K562 (cell line): ENCODE data around the gene MECR. TPM values are rescaled to one million over a fixed set of nuclear protein-coding genes. Genes with fewer than 3 reads are reported as not detected.

Experiments
- ARNT ChIP-seq, 2 experiments: fragments of 450-650 bp; IDR thresholded peaks; 2 replicates each; pipeline ENCODE4 v1.6.1; 2016; ENCODE audit warnings: mild to moderate bottlenecking in 1 of 2
- BACH1 ChIP-seq: fragments of 200-800 bp; sonication (Bioruptor generic); IDR thresholded peaks from 2 replicates; pipeline ENCODE4 v1.6.1; 2016; ENCODE audit warnings: missing genetic modification characterization, missing compliant biosample characterization
- BHLHE40 ChIP-seq: IDR thresholded peaks from 2 replicates; pipeline ENCODE4 v1.6.1; 2011; ENCODE audit warnings: low read length, improper control_type of control experiment
- DPF2 ChIP-seq: fragments of 450-650 bp; IDR thresholded peaks from 2 replicates; pipeline ENCODE4 v1.6.1; 2016
- EHMT2 ChIP-seq: fragments of 450-650 bp; IDR thresholded peaks from 2 replicates; pipeline ENCODE4 v1.6.1; 2018; ENCODE audit warnings: antibody characterized with exemption
- ELF2 ChIP-seq: fragments of 250-450 bp; sonication (Bioruptor Pico); IDR thresholded peaks from 2 replicates; pipeline ENCODE4 v1.5.0; 2021; ENCODE audit warnings: mild to moderate bottlenecking
- EP300 ChIP-seq: IDR thresholded peaks from 2 replicates; pipeline ENCODE4 v1.6.1; 2012; ENCODE audit warnings: low read length, improper control_type of control experiment
- FOSL1 ChIP-seq: fragments of 200-800 bp; sonication (Bioruptor generic); conservative IDR thresholded peaks from 2 replicates; pipeline ENCODE4 v1.6.1; 2016; ENCODE audit warnings: missing genetic modification characterization, missing compliant biosample characterization
- FOXJ2 ChIP-seq: fragments of 200-800 bp; sonication (Bioruptor generic); IDR thresholded peaks from 2 replicates; pipeline ENCODE4 v1.6.1; 2016; ENCODE audit warnings: missing genetic modification characterization, missing compliant biosample characterization
- HDAC1 ChIP-seq, 2 experiments: fragments of 450-650 bp; IDR thresholded peaks; 2 replicates each; pipeline ENCODE4 v1.6.1; 2016 to 2017; ENCODE audit warnings: inconsistent platforms in 1 of 2, mild to moderate bottlenecking in 1 of 2, moderate library complexity in 1 of 2
- KHSRP ChIP-seq: fragments of 450-650 bp; IDR thresholded peaks from 2 replicates; pipeline ENCODE4 v1.6.1; 2017
- L3MBTL2 ChIP-seq: fragments of 450-650 bp; IDR thresholded peaks from 2 replicates; pipeline ENCODE4 v1.6.1; 2016; ENCODE audit warnings: mild to moderate bottlenecking, moderate library complexity
- MTA2 ChIP-seq: fragments of 450-650 bp; IDR thresholded peaks from 2 replicates; pipeline ENCODE4 v1.6.1; 2016; ENCODE audit warnings: low read depth
- MTA3 ChIP-seq: fragments of 450-650 bp; formaldehyde crosslinking; IDR thresholded peaks from 2 replicates; pipeline ENCODE4 v1.6.1; 2017; ENCODE audit warnings: mild to moderate bottlenecking, borderline replicate concordance
- NCOA2 ChIP-seq, 2 experiments: fragments of 450-650 bp; IDR thresholded peaks; 2 replicates each; pipeline ENCODE4 v1.6.1; 2018; ENCODE audit warnings: mild to moderate bottlenecking in 2 of 2, moderate library complexity in 1 of 2; ENCODE audit not compliant: partially characterized antibody in 2 of 2
- NCOR1 ChIP-seq: fragments of 450-650 bp; IDR thresholded peaks from 2 replicates; pipeline ENCODE4 v1.6.1; 2016; ENCODE audit warnings: mild to moderate bottlenecking, moderate library complexity
- TAL1 ChIP-seq: fragments of 450-650 bp; IDR thresholded peaks from 2 replicates; pipeline ENCODE4 v1.6.1; 2016; ENCODE audit warnings: mild to moderate bottlenecking
- TBL1XR1 ChIP-seq, 2 experiments: IDR thresholded peaks; 2 replicates each; pipeline ENCODE4 v1.6.1; 2012; ENCODE audit warnings: improper control_type of control experiment in 2 of 2, low read length in 2 of 2, mild to moderate bottlenecking in 1 of 2
- polyA plus RNA-seq, 8 experiments: library from polyadenylated mRNA; depleted of rRNA in 4 of 8; stranded (reverse) in 5 of 8; unstranded in 3 of 8; fragments of >200 nt; fragmentation: Nextera tagmentation in 2 of 8; fragmentation: Illumina TruSeq in 1 of 8; extraction: Ambion mirVana in 2 of 8; extraction: Trizol in 1 of 8; gene quantifications; 2 replicates each; pipeline versions ENCODE4 v1.2.1 to v1.2.3, GENCODE V29; 2011 to 2014; ENCODE audit warnings: inconsistent platforms in 1 of 8, missing spikeins in 1 of 8
- total RNA-seq, 7 experiments: library from RNA; depleted of rRNA in 6 of 7; stranded (reverse); fragments of >200 nt in 6 of 7; fragmentation: Illumina TruSeq in 2 of 7; extraction: Trizol in 2 of 7; gene quantifications; 2 replicates each; pipeline versions ENCODE4 v1.2.1 to v1.2.3, GENCODE V29; 2011 to 2021; ENCODE audit warnings: low replicate concordance in 1 of 7
- TF ChIP-seq, protein P1 (sequence below): fragments of 250-450 bp; sonication (Bioruptor Pico); IDR thresholded peaks from 2 replicates; pipeline ENCODE4 v1.4.0; 2020
- TF ChIP-seq, protein P2 (sequence below): fragments of 450-650 bp; conservative IDR thresholded peaks from 2 replicates; pipeline ENCODE4 v1.6.1; 2016; ENCODE audit warnings: missing genetic modification characterization, low read depth, mild to moderate bottlenecking, missing compliant biosample characterization, moderate library complexity
- TF ChIP-seq, protein P3 (sequence below): sonication (generic); formaldehyde crosslinking; IDR thresholded peaks from 2 replicates; pipeline ENCODE4 v1.8.1; 2023; ENCODE audit warnings: mild to moderate bottlenecking, missing genetic modification reagents
- TF ChIP-seq, protein P4 (sequence below): sonication (generic); formaldehyde crosslinking; IDR thresholded peaks from 2 replicates; pipeline ENCODE4 v1.8.0; 2022; ENCODE audit warnings: mild to moderate bottlenecking, missing genetic modification reagents, borderline replicate concordance
- TF ChIP-seq, protein P5 (sequence below), 2 experiments: fragments of 450-650 bp in 1 of 2; sonication (generic) in 1 of 2; formaldehyde crosslinking in 1 of 2; IDR thresholded peaks in 1 of 2; conservative IDR thresholded peaks in 1 of 2; 2 replicates each; pipeline versions ENCODE4 v1.6.1 to v1.8.1; 2016 to 2023; ENCODE audit warnings: mild to moderate bottlenecking in 2 of 2, moderate library complexity in 2 of 2, inconsistent platforms in 1 of 2, missing genetic modification reagents in 1 of 2

Gene MECR
- total and polyA plus RNA-seq, 9 of the 15 experiments (the other 6 are each of a cell fraction or from before 2014, with no cell fraction given) = 10.4 to 58.6 (median 42.9) TPM

DNA sequence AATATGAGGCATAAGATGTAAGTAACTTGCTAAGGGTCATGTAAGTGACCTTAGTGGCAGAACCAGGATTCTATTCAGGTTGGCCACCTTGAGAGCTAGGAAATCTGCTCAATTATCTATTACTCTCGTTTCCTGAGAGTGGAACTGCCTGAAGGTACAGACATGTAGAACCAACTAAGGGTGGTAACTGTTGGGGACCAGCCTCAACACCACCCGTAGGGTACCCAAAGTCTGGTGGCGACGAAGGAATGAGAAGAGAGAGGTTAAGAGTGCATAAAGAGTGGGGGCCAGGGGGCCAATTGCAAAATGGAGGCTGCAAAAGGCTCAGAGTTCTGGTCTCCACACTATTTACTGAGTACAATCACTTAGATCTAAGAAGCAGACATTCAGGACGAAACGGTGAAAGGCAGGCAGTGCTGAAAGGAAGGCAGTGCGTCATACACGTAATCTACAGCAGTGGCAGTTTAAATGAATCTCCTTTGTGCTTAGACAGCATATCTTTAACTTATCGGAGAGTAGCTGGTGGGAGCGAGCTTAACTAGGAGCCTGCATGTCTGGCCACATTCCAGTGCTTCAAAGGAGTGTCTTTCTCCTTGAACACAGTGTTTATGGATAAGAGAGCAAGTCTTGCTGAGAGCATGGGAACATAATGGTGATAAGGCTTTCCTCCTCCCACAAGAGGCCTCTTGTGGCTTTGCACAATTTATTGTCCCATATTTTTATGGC, 74.0 kb downstream of the MECR start (continued):
- TF ChIP-seq FOSL1 (tag) (peak; percentile 92), MTA2 (peak; percentile 90), NCOR1 (peak; percentile 98), KHSRP (peak; percentile 54; the same call in 1 of the 2 replicates), FOXJ2 (tag) (0 out of 2 replicates have a peak, but pooled peaks have one; percentile 58), DPF2 (peak; percentile 99), NCOA2 (IDR thresholded peaks at IDR 0.05; ENCODE audit: partially characterized antibody in 2 of 2) (peak in 1 of 2 experiments; percentile 87), L3MBTL2 (peak; percentile 86), TAL1 (peak; percentile 96), ELF2 (CRISPR knock-in tag) (peak; percentile 59; the same call in 1 of the 2 replicates), EHMT2 (peak; percentile 75; the same call in 1 of the 2 replicates), BHLHE40 (peak; percentile 79), BACH1 (tag) (0 out of 2 replicates have a peak, but pooled peaks have one; percentile 57), HDAC1 (IDR thresholded peaks at IDR 0.05) (peak in 1 of 2 experiments; percentile 94; a peak in 2 of 4 replicates), ARNT (IDR thresholded peaks at IDR 0.05) (peak; percentile 97 to 98), TBL1XR1 (IDR thresholded peaks at IDR 0.05; ENCODE audit: low read length in 2 of 2) (peak; percentile 51 to 96; a peak in 3 of 4 replicates), MTA3 (peak; percentile 96), EP300 (peak; percentile 98)
- TF ChIP-seq, protein P1, sequence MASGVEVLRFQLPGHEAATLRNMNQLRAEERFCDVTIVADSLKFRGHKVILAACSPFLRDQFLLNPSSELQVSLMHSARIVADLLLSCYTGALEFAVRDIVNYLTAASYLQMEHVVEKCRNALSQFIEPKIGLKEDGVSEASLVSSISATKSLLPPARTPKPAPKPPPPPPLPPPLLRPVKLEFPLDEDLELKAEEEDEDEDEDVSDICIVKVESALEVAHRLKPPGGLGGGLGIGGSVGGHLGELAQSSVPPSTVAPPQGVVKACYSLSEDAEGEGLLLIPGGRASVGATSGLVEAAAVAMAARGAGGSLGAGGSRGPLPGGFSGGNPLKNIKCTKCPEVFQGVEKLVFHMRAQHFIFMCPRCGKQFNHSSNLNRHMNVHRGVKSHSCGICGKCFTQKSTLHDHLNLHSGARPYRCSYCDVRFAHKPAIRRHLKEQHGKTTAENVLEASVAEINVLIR (CRISPR knock-in tag) = peak; percentile 75
- TF ChIP-seq, protein P2, sequence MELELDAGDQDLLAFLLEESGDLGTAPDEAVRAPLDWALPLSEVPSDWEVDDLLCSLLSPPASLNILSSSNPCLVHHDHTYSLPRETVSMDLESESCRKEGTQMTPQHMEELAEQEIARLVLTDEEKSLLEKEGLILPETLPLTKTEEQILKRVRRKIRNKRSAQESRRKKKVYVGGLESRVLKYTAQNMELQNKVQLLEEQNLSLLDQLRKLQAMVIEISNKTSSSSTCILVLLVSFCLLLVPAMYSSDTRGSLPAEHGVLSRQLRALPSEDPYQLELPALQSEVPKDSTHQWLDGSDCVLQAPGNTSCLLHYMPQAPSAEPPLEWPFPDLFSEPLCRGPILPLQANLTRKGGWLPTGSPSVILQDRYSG (tag) = peak; percentile 44
- TF ChIP-seq, protein P3, sequence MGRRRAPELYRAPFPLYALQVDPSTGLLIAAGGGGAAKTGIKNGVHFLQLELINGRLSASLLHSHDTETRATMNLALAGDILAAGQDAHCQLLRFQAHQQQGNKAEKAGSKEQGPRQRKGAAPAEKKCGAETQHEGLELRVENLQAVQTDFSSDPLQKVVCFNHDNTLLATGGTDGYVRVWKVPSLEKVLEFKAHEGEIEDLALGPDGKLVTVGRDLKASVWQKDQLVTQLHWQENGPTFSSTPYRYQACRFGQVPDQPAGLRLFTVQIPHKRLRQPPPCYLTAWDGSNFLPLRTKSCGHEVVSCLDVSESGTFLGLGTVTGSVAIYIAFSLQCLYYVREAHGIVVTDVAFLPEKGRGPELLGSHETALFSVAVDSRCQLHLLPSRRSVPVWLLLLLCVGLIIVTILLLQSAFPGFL (CRISPR knock-in tag) = no peak
- TF ChIP-seq, protein P4, sequence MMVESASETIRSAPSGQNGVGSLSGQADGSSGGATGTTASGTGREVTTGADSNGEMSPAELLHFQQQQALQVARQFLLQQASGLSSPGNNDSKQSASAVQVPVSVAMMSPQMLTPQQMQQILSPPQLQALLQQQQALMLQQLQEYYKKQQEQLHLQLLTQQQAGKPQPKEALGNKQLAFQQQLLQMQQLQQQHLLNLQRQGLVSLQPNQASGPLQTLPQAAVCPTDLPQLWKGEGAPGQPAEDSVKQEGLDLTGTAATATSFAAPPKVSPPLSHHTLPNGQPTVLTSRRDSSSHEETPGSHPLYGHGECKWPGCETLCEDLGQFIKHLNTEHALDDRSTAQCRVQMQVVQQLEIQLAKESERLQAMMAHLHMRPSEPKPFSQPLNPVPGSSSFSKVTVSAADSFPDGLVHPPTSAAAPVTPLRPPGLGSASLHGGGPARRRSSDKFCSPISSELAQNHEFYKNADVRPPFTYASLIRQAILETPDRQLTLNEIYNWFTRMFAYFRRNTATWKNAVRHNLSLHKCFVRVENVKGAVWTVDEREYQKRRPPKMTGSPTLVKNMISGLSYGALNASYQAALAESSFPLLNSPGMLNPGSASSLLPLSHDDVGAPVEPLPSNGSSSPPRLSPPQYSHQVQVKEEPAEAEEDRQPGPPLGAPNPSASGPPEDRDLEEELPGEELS (CRISPR knock-in tag) = 0 out of 2 replicates have a peak, but pooled peaks have one; percentile 67
- TF ChIP-seq, protein P5, sequence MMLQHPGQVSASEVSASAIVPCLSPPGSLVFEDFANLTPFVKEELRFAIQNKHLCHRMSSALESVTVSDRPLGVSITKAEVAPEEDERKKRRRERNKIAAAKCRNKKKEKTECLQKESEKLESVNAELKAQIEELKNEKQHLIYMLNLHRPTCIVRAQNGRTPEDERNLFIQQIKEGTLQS (IDR thresholded peaks at IDR 0.05) = peak; percentile 88
- TF ChIP-seq, protein P5 (CRISPR knock-in tag; conservative IDR thresholded peaks at IDR 0.05) = peak; percentile 91
